Duodenal mucosa (tissue), 2 donors: ENCODE results near the gene KDM2B.

Experiments
- H3K27ac ChIP-seq: one replicate; pipeline ENCODE4 v1.7.0; 2013; ENCODE audit warnings: low read depth, low read length
- H3K27me3 ChIP-seq, 2 donors: one replicate each; pipeline ENCODE4 v1.7.0; 2013; ENCODE audit warnings: low read length in 2 of 2, control low read depth in 1 of 2; ENCODE audit not compliant: insufficient read depth in 2 of 2, control insufficient read depth in 1 of 2
- H3K36me3 ChIP-seq, 2 donors: one replicate each; pipeline ENCODE4 v1.7.0; 2013; ENCODE audit warnings: low read length in 2 of 2, control low read depth in 1 of 2; ENCODE audit not compliant: insufficient read depth in 2 of 2, control insufficient read depth in 1 of 2
- H3K4me1 ChIP-seq, 2 donors: one replicate each; pipeline ENCODE4 v1.7.0; 2013; ENCODE audit warnings: low read length in 2 of 2, control low read depth in 1 of 2; ENCODE audit not compliant: insufficient read depth in 2 of 2, control insufficient read depth in 1 of 2
- H3K4me3 ChIP-seq, 2 donors: one replicate each; pipeline ENCODE4 v1.7.0; 2013; ENCODE audit warnings: low read length in 2 of 2, low read depth in 1 of 2
- H3K9ac ChIP-seq, 2 donors: one replicate each; pipeline ENCODE4 v1.7.0; 2013; ENCODE audit warnings: low read length in 2 of 2, low read depth in 1 of 2
- H3K9me3 ChIP-seq, 2 donors: one replicate each; pipeline ENCODE4 v1.7.0; 2013; ENCODE audit warnings: low read length in 2 of 2, control low read depth in 1 of 2; ENCODE audit not compliant: control insufficient read depth in 1 of 2

The KDM2B gene

GRCh38 chr12:121576851-121577391, 3.9 kb downstream of the KDM2B start:
- no peaks in the 10 kb centered on the region for H3K27me3 ChIP-seq
- peaks cover 48 to 56% of the 10 kb centered on the region in 2 donors for H3K4me1 ChIP-seq
- H3K27ac ChIP-seq: no peak overlapping the region
- peaks cover 0 to 6% of the 10 kb centered on the region in 2 donors for H3K36me3 ChIP-seq
- H3K9me3 ChIP-seq: no peaks in the 10 kb centered on the region
- H3K4me3 ChIP-seq: peak overlapping the region in 1 of 2 donors; percentile 67
- peak overlapping the region; percentile 35 to 39 for H3K9ac ChIP-seq

- Histone ChIP-seq H3K4me3 (no peak overlapping the region), H3K27ac (no peak overlapping the region), H3K4me1 (peaks cover 40 to 47% of the 10 kb centered on the region in 2 donors), H3K9me3 (no peaks in the 10 kb centered on the region), H3K9ac (peak overlapping the region in 1 of 2 donors; percentile 39), H3K27me3 (no peaks in the 10 kb centered on the region), H3K36me3 (peaks cover 0 to 6% of the 10 kb centered on the region in 2 donors)
These were observed 4.7 kb downstream of the KDM2B start for GRCh38 chr12:121575952-121576625.

GRCh38 chr12:121575051-121575450, 5.8 kb downstream of the KDM2B start:
- H3K4me1 ChIP-seq: peaks cover 39 to 42% of the 10 kb centered on the region in 2 donors
- no peak overlapping the region for H3K9ac ChIP-seq
- H3K27me3 ChIP-seq: no peaks in the 10 kb centered on the region
- peaks cover 0 to 14% of the 10 kb centered on the region in 2 donors for H3K36me3 ChIP-seq
- no peak overlapping the region for H3K27ac ChIP-seq
- H3K4me3 ChIP-seq: no peak overlapping the region
- no peaks in the 10 kb centered on the region for H3K9me3 ChIP-seq

GRCh38 chr12:121574025-121574424, 6.8 kb downstream of the KDM2B start:
- Histone ChIP-seq H3K9me3 (no peaks in the 10 kb centered on the region), H3K36me3 (peaks cover 0 to 14% of the 10 kb centered on the region in 2 donors), H3K9ac (no peak overlapping the region), H3K27ac (no peak overlapping the region), H3K4me3 (no peak overlapping the region), H3K27me3 (no peaks in the 10 kb centered on the region), H3K4me1 (peaks cover 39 to 42% of the 10 kb centered on the region in 2 donors)

GRCh38 chr12:121571920-121572319, 8.9 kb downstream of the KDM2B start:
- Histone ChIP-seq H3K27me3 (no peaks in the 10 kb centered on the region), H3K9me3 (no peaks in the 10 kb centered on the region)

GRCh38 chr12:121570467-121571283, 10.1 kb downstream of the KDM2B start:
- Histone ChIP-seq H3K9me3 (no peaks in the 10 kb centered on the region), H3K36me3 (peaks cover 0 to 14% of the 10 kb centered on the region in 2 donors), H3K9ac (no peak overlapping the region), H3K4me1 (peaks cover 16 to 18% of the 10 kb centered on the region in 2 donors), H3K4me3 (no peak overlapping the region), H3K27me3 (no peaks in the 10 kb centered on the region), H3K27ac (no peak overlapping the region)

More at GRCh38 chr12:121571920-121572319, 8.9 kb downstream of the KDM2B start:
- Histone ChIP-seq H3K27ac (no peak overlapping the region), H3K36me3 (peaks cover 0 to 14% of the 10 kb centered on the region in 2 donors), H3K4me3 (no peak overlapping the region), H3K9ac (no peak overlapping the region), H3K4me1 (peaks cover 26 to 29% of the 10 kb centered on the region in 2 donors)

GRCh38 chr12:121568971-121569751, 11.7 kb downstream of the KDM2B start:
- Histone ChIP-seq H3K9ac (no peak overlapping the region), H3K27me3 (no peaks in the 10 kb centered on the region), H3K36me3 (peaks cover 0 to 12% of the 10 kb centered on the region in 2 donors), H3K4me3 (no peak overlapping the region), H3K27ac (no peak overlapping the region), H3K9me3 (no peaks in the 10 kb centered on the region), H3K4me1 (peaks cover 4 to 5% of the 10 kb centered on the region in 2 donors)

- no peak overlapping the region for H3K27ac ChIP-seq
These were observed 12.3 kb downstream of the KDM2B start for GRCh38 chr12:121568518-121568917.

GRCh38 chr12:121565076-121565475, 15.7 kb downstream of the KDM2B start:
- no peaks in the 10 kb centered on the region for H3K4me1 ChIP-seq
- no peaks in the 10 kb centered on the region for H3K9me3 ChIP-seq
- no peak overlapping the region for H3K27ac ChIP-seq
- H3K9ac ChIP-seq: no peak overlapping the region
- H3K4me3 ChIP-seq: no peak overlapping the region
- H3K36me3 ChIP-seq: no peaks in the 10 kb centered on the region
- H3K27me3 ChIP-seq: no peaks in the 10 kb centered on the region

More at GRCh38 chr12:121568518-121568917, 12.3 kb downstream of the KDM2B start:
- H3K4me1 ChIP-seq: no peaks in the 10 kb centered on the region
- no peak overlapping the region for H3K4me3 ChIP-seq
- H3K27me3 ChIP-seq: no peaks in the 10 kb centered on the region
- no peaks in the 10 kb centered on the region for H3K9me3 ChIP-seq
- no peak overlapping the region for H3K9ac ChIP-seq
- H3K36me3 ChIP-seq: peaks cover 0 to 8% of the 10 kb centered on the region in 2 donors
